ENCODE results near the gene CTAGE6. TPM values are rescaled to one million over a fixed set of nuclear protein-coding genes. Genes with fewer than 3 reads are reported as not detected.
"Not testable (repeated sequence)": the region's sequence is repeated elsewhere in the genome, so short reads cannot be mapped to it uniquely, and the experiment has no call there.

Gene CTAGE6
- total RNA-seq, 1 experiment from 2014 or later = not detected

- DNase-seq (ENCODE audit: low spot score) = not testable (repeated sequence)
Measured at GRCh38 chr7:143720335-143720734, 37.2 kb downstream of the CTAGE6 start.

DNA sequence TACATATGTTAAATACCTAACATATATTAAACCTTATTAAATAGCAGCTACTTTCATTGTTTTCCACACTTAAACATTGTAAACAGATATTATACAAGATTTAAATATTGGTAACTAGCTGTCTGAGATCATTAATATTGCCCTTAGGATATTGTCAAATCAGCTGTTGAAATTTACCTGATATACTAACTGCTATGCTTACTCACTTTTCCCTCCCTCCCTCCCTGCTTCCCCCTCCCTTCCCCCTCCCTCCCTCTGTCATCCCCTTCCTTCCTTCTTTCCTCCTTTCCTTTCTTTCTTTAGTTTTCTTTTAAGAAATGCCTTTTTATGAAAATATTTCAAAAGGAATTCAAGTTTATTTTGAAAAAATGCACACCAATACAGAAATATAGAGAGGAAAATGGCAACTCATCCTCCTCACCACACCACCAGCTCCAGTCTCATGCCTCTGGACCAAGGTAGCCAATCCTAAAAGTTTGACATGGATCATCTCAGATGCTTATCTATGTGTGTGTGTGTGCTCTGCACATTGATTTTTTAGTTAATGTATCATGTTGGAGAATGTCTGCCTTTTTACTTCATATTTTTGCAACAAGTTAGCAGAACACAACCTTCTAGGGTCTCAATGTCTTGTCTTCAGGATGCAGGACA is 41.8 kb downstream of the CTAGE6 start:
- not testable (repeated sequence) for DNase-seq (ENCODE audit: low spot score)

DNA sequence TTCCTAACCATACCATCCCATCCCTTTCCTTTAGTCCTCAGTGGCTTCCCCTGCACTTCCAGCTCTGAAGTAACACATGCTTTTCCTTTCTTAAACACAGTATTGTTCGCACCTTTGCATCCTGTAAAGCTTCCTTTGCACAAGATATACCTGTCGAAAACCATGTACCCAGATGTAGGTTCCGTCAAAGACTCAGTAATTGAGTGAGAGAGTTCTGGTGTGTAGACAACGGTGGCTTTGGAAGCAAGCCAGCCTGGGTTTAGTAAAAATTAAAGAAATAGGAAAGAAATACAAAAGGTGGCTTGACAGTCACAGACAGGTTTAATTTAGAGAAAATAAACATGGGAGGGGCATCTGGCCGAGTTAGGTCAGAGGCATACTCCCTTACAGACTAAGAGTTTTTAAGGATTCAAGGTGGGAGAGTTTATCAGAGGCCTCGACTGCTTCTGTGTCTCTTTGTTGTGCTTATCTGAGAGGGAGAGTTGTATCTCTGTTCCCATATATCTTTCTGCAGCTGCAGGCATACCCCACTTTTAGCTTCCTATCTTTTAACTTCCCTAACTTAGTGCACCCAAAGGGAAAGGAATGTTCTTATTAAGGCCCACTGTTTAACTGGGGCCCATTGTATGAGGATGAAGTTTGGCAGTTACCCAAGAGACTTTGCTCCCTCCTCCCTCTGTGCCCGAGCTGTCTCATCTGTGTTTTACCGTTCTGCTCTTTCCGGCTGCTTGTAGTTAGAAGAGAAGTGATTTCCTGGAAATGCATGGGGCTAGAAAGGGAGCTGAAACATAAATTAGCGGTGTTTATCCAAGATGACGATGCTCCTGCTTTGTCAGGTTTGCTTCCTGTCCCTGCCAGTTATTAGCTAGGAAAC is 42.7 kb downstream of the CTAGE6 start:
- DNase-seq (ENCODE audit: low spot score) = not testable (repeated sequence)

- not testable (repeated sequence) for DNase-seq (ENCODE audit: low spot score)
Measured at GRCh38 chr7:143712381-143712780, 45.1 kb downstream of the CTAGE6 start.

DNA sequence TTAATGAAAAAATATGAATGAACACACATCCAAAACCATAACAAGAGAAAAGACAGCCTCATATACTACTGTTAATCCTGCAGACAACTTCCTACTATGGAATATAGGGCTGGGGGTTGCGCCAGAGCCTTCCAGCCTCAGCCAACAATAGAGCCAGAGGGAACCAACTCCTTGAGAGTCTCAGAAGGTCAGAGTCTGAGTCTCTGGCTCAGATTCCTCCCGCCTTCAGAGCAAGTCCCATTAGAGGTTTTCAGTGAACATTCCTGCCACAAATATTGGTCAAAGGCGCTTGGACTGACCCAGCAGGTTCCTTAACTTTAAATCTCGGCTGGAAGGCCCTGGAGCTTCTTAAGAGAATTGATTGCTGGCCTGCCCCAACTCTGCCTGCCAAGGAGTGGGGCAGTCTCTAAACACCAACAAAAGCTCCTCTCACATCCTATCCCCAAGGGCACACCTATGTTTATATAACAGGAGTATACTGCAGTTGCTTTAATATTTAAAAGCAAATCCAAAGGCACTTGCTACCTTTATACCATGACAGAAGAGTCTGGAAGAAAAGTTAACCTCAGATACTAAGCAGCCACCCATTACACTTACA is 45.7 kb downstream of the CTAGE6 start:
- DNase-seq (ENCODE audit: low spot score) = not testable (repeated sequence)

GRCh38 chr7:143709895-143710294 is 47.6 kb downstream of the CTAGE6 start:
- DNase-seq (ENCODE audit: low spot score) = not testable (repeated sequence)

Other genes with a start within 250 kb of the CTAGE6 start
- 0.36 TPM in 1 of 2 replicates, not detected in the other for gene CTAGE15, start 185.9 kb downstream of the CTAGE6 start, total RNA-seq (2014; rRNA removed; shearing (Covaris generic))
- gene TCAF2, start 136.7 kb downstream of the CTAGE6 start, total RNA-seq (2014; rRNA removed; shearing (Covaris generic)) = 0.36 and 0.93 TPM in 2 replicates
- gene TCAF1, start 144.5 kb upstream of the CTAGE6 start, total RNA-seq (2014; rRNA removed; shearing (Covaris generic)) = 53.5 and 63.2 TPM in 2 replicates
- gene OR2F2, start 177.5 kb upstream of the CTAGE6 start, total RNA-seq (2014; rRNA removed; shearing (Covaris generic)) = not detected in 2 replicates
- gene OR2F1, start 197.1 kb upstream of the CTAGE6 start, total RNA-seq (2014; rRNA removed; shearing (Covaris generic)) = not detected in 2 replicates
- gene OR6B1, start 242.6 kb upstream of the CTAGE6 start, total RNA-seq (2014; rRNA removed; shearing (Covaris generic)) = not detected in 2 replicates